DOHH2 (cell line): ENCODE results near the gene TMEM259.

Experiments used
- CTCF ChIP-seq: fragments of 200-600 bp; sonication (generic); IDR thresholded peaks from one replicate; pipeline ENCODE4 v1.5.1; 2014; ENCODE audit warnings: antibody characterized with exemption, mild to moderate bottlenecking, low read depth, low read length; ENCODE audit not compliant: poor library complexity, severe bottlenecking
- EZH2phosphoT487 ChIP-seq: fragments of 200-600 bp; sonication (generic); IDR thresholded peaks from 2 replicates; pipeline ENCODE4 v1.6.1; 2017; ENCODE audit warnings: borderline replicate concordance, mild to moderate bottlenecking, antibody characterized with exemption, low read length, moderate library complexity, mixed read lengths

- TF ChIP-seq EZH2phosphoT487 (no peak), CTCF (no peak)
These were observed 11.6 kb downstream of the TMEM259 start for GRCh38 chr19:1009041-1009980.
